Endothelial cell of umbilical vein (primary cell): ENCODE data around the gene ARHGAP42. TPM values are rescaled to one million over a fixed set of nuclear protein-coding genes. Genes with fewer than 3 reads are reported as not detected.

Source experiments
- BruUV-seq: library from RNA; stranded (reverse); fragments of 400-500 nt; replicated peaks from 2 replicates; lab custom pipeline; 2021; lab: Mats Ljungman, UMichigan
- CTCF ChIA-PET: fragments of 300-600, 350-600 bp; sonication (Branson Sonifier 250); formaldehyde crosslinking; loops from one replicate; lab custom pipeline; 2021; ENCODE audit warnings: antibody characterized with exemption, inconsistent platforms; lab: Charles Lee
- POLR2A ChIA-PET: fragments of 300-600, 350-600 bp; sonication (Branson Sonifier 250); formaldehyde crosslinking; loops from one replicate; lab custom pipeline; 2021; ENCODE audit warnings: antibody characterized with exemption, inconsistent platforms; lab: Charles Lee
- DNase-seq: peaks from one replicate; pipeline ENCODE4 v3.0.0-alpha.2; 2011; ENCODE audit warnings: low read depth, low spot score
- FAIRE-seq: peaks from 2 replicates; lab custom pipeline; 2011; peaks lifted over from hg19 to GRCh38; lab: Jason Lieb, UNC
- H2AFZ ChIP-seq: 2 replicates; pipeline ENCODE4 v1.6.0; 2012; ENCODE audit warnings: low read depth, low read length, control low read depth, inconsistent platforms
- H3K27ac ChIP-seq: 2 replicates; pipeline ENCODE4 v1.5.1; 2011; ENCODE audit warnings: low read depth, mild to moderate bottlenecking, control low read depth, low read length, moderate library complexity; ENCODE audit not compliant: insufficient read depth
- H3K27me3 ChIP-seq, 2 experiments: 2 replicates each; pipeline versions ENCODE4 v1.6.0 to v1.6.1; 2011; ENCODE audit warnings: low read length in 2 of 2, mixed read lengths in 1 of 2; ENCODE audit not compliant: control insufficient read depth in 2 of 2, insufficient read depth in 2 of 2
- H3K36me3 ChIP-seq, 2 experiments: 2 replicates in 1 of 2; 3 replicates in 1 of 2; pipeline ENCODE4 v1.5.1; 2011; ENCODE audit warnings: low read length in 2 of 2, mild to moderate bottlenecking in 1 of 2, moderate library complexity in 1 of 2; ENCODE audit not compliant: control insufficient read depth in 2 of 2, insufficient read depth in 2 of 2; ENCODE audit errors: extremely low read depth in 1 of 2
- H3K4me1 ChIP-seq: 3 replicates; pipeline ENCODE4 v1.5.1; 2011; ENCODE audit warnings: mild to moderate bottlenecking, low read length; ENCODE audit not compliant: control insufficient read depth, insufficient read depth; ENCODE audit errors: extremely low read depth
- H3K4me2 ChIP-seq: 2 replicates; pipeline ENCODE4 v1.6.1; 2011; ENCODE audit warnings: low read length, control low read depth, mixed read lengths; ENCODE audit not compliant: insufficient read depth
- H3K4me3 ChIP-seq, 3 experiments: fragments of 200-600 bp in 1 of 3; sonication (generic), shearing (Covaris generic) in 1 of 3; replicated peaks in 1 of 3; 2 replicates each; pipeline ENCODE4 v1.5.1; 2011 to 2016; ENCODE audit warnings: control low read depth in 3 of 3, low read length in 3 of 3, mild to moderate bottlenecking in 2 of 3, inconsistent platforms in 1 of 3, low read depth in 1 of 3, moderate library complexity in 1 of 3; ENCODE audit not compliant: insufficient read depth in 1 of 3
- H3K79me2 ChIP-seq: 2 replicates; pipeline ENCODE4 v1.6.0; 2012; ENCODE audit warnings: low read length, inconsistent platforms; ENCODE audit not compliant: control insufficient read depth, insufficient read depth
- H3K9ac ChIP-seq: replicated peaks from 2 replicates; pipeline ENCODE3; 2011; ENCODE audit warnings: low read length, control low read depth; ENCODE audit not compliant: insufficient read depth; ENCODE audit errors: extremely low read depth
- H3K9me1 ChIP-seq: replicated peaks from 3 replicates; pipeline ENCODE4 v1.6.0; 2011; ENCODE audit warnings: mild to moderate bottlenecking, low read length; ENCODE audit not compliant: control insufficient read depth, insufficient read depth; ENCODE audit errors: extremely low read depth
- H3K9me3 ChIP-seq: replicated peaks from 2 replicates; pipeline ENCODE4 v1.5.1; 2012; ENCODE audit warnings: low read length, inconsistent platforms; ENCODE audit not compliant: control insufficient read depth, insufficient read depth
- H4K20me1 ChIP-seq: replicated peaks from 2 replicates; pipeline ENCODE3; 2011; ENCODE audit warnings: mild to moderate bottlenecking, low read length; ENCODE audit not compliant: control insufficient read depth, insufficient read depth; ENCODE audit errors: extremely low read depth
- EZH2 ChIP-seq: IDR thresholded peaks from 2 replicates; pipeline ENCODE4 v1.6.1; 2012; ENCODE audit warnings: borderline replicate concordance, low read depth, mild to moderate bottlenecking, moderate library complexity, low read length, inconsistent platforms; ENCODE audit not compliant: severe bottlenecking
- FOS ChIP-seq: IDR thresholded peaks from 2 replicates; pipeline ENCODE4 v1.6.1; 2011; ENCODE audit warnings: mild to moderate bottlenecking, low read length, moderate library complexity, borderline replicate concordance; ENCODE audit not compliant: insufficient read depth
- GATA2 ChIP-seq: IDR thresholded peaks from 2 replicates; pipeline ENCODE4 v1.7.0; 2011; ENCODE audit warnings: low read depth, mild to moderate bottlenecking, moderate library complexity, mixed read lengths, low read length; ENCODE audit not compliant: insufficient read length, insufficient read depth
- JUN ChIP-seq: IDR thresholded peaks from 2 replicates; pipeline ENCODE4 v1.6.1; 2011; ENCODE audit warnings: borderline replicate concordance, low read depth; ENCODE audit not compliant: insufficient read length, insufficient read depth
- MYC ChIP-seq: IDR thresholded peaks from one replicate; pipeline ENCODE4 v1.6.1; 2011; ENCODE audit warnings: mild to moderate bottlenecking, low read depth, low read length
- POLR2A ChIP-seq: IDR thresholded peaks from 2 replicates; pipeline ENCODE4 v1.6.1; 2012; ENCODE audit warnings: low read depth, mild to moderate bottlenecking, control low read depth, low read length
- POLR2AphosphoS5 ChIP-seq: IDR thresholded peaks from 2 replicates; pipeline ENCODE4 v1.6.1; 2012; ENCODE audit warnings: low read depth, mild to moderate bottlenecking, control low read depth, low read length, moderate library complexity; ENCODE audit not compliant: insufficient read depth
- dilution Hi-C: fragments of 300-500 bp; cut with MboI; formaldehyde crosslinking; loops from one replicate; pipeline ENCODE4 v1.15.0; 2019; ENCODE audit warnings: low sequenced_read_pairs; ENCODE audit not compliant: extremely low pct_ligation_motif_present
- intact Hi-C: fragments of 100-400 bp; cut with micrococcal nuclease; formaldehyde crosslinking; loops from one replicate; pipeline ENCODE4 v1.10.0; 2022
- polyA plus RNA-seq, 4 experiments: library from polyadenylated mRNA; depleted of rRNA in 3 of 4; stranded (reverse) in 3 of 4; unstranded in 1 of 4; fragments of >200 nt; gene quantifications; 2 replicates each; pipeline versions ENCODE4 v1.2.1 to v1.2.3, GENCODE V29; 2011 to 2012; ENCODE audit warnings: missing spikeins in 1 of 4
- total RNA-seq: library from RNA; stranded (reverse); gene quantifications from 2 replicates; pipeline ENCODE4 v1.2.3, GENCODE V29; 2021
- TF ChIP-seq, protein P1 (sequence below): IDR thresholded peaks from 2 replicates; pipeline ENCODE4 v1.6.1; 2011; ENCODE audit not compliant: insufficient read depth, insufficient read length
- TF ChIP-seq, protein P2 (sequence below), 2 donors: IDR thresholded peaks; 1 replicate in 1 of 2; 2 replicates in 1 of 2; pipeline ENCODE4 v1.5.1; 2011; ENCODE audit warnings: low read length in 2 of 2, mild to moderate bottlenecking in 2 of 2, moderate library complexity in 2 of 2, control low read depth in 1 of 2, inconsistent platforms in 1 of 2, low read depth in 1 of 2; ENCODE audit not compliant: insufficient read depth in 1 of 2; ENCODE audit errors: extremely low read depth in 1 of 2

ARHGAP42 gene
- total and polyA plus RNA-seq, 2 donors (not counting 3 experiments of a cell fraction or from before 2014, with no cell fraction given) = 1.8 to 2.4 TPM

DNA sequence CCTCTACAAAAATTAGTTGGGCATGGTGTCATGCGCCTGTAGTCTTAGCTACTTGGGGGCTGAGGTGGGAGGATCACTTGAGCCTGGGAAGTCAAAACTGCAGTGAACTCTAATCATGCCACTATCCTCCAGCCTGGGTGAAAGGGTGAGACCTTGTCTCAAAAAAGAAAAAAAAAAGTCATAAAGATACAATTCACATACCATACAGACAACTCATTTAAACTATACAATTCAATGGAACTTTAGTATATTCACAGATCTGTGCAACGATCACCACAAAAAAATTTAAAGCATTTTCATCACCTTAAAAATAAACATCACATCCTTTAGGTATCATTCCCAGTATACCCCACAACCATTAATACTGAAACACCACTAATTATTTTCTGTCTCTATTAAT is 241.3 kb downstream of the ARHGAP42 start:
- H3K4me1 ChIP-seq = peaks cover 4% of the 10 kb centered on the region
- no TSS peak for BruUV-seq
- no peak overlapping the region for H3K4me3 ChIP-seq
- H3K27me3 ChIP-seq = no peaks in the 10 kb centered on the region
- DNase-seq (no peak), FAIRE-seq (no peak)
- H3K9me1 ChIP-seq = no peaks in the 10 kb centered on the region
- H2AFZ ChIP-seq = no peak overlapping the region
- no peak for TF ChIP-seq MYC
- TF ChIP-seq, protein P1, sequence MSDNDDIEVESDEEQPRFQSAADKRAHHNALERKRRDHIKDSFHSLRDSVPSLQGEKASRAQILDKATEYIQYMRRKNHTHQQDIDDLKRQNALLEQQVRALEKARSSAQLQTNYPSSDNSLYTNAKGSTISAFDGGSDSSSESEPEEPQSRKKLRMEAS = no peak
- TF ChIP-seq, protein P2, sequence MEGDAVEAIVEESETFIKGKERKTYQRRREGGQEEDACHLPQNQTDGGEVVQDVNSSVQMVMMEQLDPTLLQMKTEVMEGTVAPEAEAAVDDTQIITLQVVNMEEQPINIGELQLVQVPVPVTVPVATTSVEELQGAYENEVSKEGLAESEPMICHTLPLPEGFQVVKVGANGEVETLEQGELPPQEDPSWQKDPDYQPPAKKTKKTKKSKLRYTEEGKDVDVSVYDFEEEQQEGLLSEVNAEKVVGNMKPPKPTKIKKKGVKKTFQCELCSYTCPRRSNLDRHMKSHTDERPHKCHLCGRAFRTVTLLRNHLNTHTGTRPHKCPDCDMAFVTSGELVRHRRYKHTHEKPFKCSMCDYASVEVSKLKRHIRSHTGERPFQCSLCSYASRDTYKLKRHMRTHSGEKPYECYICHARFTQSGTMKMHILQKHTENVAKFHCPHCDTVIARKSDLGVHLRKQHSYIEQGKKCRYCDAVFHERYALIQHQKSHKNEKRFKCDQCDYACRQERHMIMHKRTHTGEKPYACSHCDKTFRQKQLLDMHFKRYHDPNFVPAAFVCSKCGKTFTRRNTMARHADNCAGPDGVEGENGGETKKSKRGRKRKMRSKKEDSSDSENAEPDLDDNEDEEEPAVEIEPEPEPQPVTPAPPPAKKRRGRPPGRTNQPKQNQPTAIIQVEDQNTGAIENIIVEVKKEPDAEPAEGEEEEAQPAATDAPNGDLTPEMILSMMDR (IDR thresholded peaks at IDR 0.05; ENCODE audit: extremely low read depth in 1 of 2, insufficient read depth in 1 of 2, low read depth in 1 of 2, low read length in 2 of 2) = no peak
- dilution Hi-C loops (no loop called here), intact Hi-C loops (no loop called here)
- H3K27ac ChIP-seq = no peak overlapping the region
- no peaks in the 10 kb centered on the region for H4K20me1 ChIP-seq
- CTCF ChIA-PET = interaction anchor here (1.2 to 6.4 kb wide), 3 partner anchors 67 to 350 kb away, joined by 3 to 75 read pairs (median 5); no protein-coding TSS in a partner anchor
- H3K9me3 ChIP-seq = no peaks in the 10 kb centered on the region
- no peak overlapping the region for H3K9ac ChIP-seq
- no peaks in the 10 kb centered on the region for H3K36me3 ChIP-seq
- POLR2A ChIA-PET = no interaction called here
- no peaks in the 10 kb centered on the region for H3K79me2 ChIP-seq
- H3K4me2 ChIP-seq = no peak overlapping the region

DNA sequence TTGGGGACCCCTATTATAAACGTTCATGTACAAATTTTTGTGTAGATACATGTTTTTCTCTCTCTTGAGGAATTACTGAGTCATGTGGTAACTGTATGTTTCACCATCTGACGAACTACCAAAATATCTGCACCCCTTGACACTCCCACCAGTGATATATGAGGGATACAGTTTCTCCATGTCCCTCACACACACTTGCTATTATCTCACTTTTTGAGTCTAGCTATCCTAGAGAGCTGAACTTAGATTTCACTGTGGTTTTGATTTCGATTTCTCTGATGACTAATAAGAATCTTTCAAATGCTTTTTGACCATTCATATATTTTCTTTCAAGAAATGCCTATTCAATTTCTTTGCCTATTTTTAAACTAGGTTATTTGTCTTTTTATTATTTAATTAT is 242.3 kb downstream of the ARHGAP42 start:
- no TSS peak for BruUV-seq
- FAIRE-seq = no peak
- DNase-seq = no peak
- no peaks in the 10 kb centered on the region for H4K20me1 ChIP-seq
- ChIA-PET POLR2A (no interaction called here), CTCF (interaction anchor here (1.6 to 6.4 kb wide), 3 partner anchors 14 to 351 kb away, joined by 5 to 75 read pairs (median 8); no protein-coding TSS in a partner anchor)
- no peaks in the 10 kb centered on the region for H3K27me3 ChIP-seq
- H3K79me2 ChIP-seq = no peaks in the 10 kb centered on the region
- TF ChIP-seq FOS = no peak
- TF ChIP-seq MYC = no peak
- no peak for TF ChIP-seq POLR2A
- TF ChIP-seq, protein P1 = no peak
- TF ChIP-seq JUN = no peak
- TF ChIP-seq EZH2 = no peak
- TF ChIP-seq GATA2 = no peak
- TF ChIP-seq POLR2AphosphoS5 = no peak
- TF ChIP-seq, protein P2 (IDR thresholded peaks at IDR 0.05; ENCODE audit: extremely low read depth in 1 of 2, insufficient read depth in 1 of 2, low read depth in 1 of 2, low read length in 2 of 2) = no peak
- no peaks in the 10 kb centered on the region for H3K9me3 ChIP-seq
- no peak overlapping the region for H3K27ac ChIP-seq
- H3K36me3 ChIP-seq = no peaks in the 10 kb centered on the region
- intact Hi-C loops (no loop called here), dilution Hi-C loops (no loop called here)
- H3K4me2 ChIP-seq = no peak overlapping the region
- H3K9ac ChIP-seq = no peak overlapping the region
- no peak overlapping the region for H3K4me3 ChIP-seq
- H2AFZ ChIP-seq = no peak overlapping the region
- no peaks in the 10 kb centered on the region for H3K9me1 ChIP-seq
- peaks cover 4% of the 10 kb centered on the region for H3K4me1 ChIP-seq
